Endometrial microvascular endothelial cells (primary cell): ENCODE data around the gene GAD1. TPM values are rescaled to one million over a fixed set of nuclear protein-coding genes. Genes with fewer than 3 reads are reported as not detected.

Source experiments
- in situ Hi-C: cut with HindIII; loops from 2 replicates; pipeline ENCODE4 v1.10.0; 2017; ENCODE audit warnings: low sequenced_read_pairs, low pct_unique_long_range_greater_than_20kb; ENCODE audit errors: inconsistent ontology term
- total RNA-seq: library from RNA; depleted of rRNA; stranded (reverse); fragments of >200 nt; gene quantifications from one replicate; pipeline ENCODE4 v1.2.3, GENCODE V29; 2015; ENCODE audit errors: inconsistent ontology term

Gene GAD1
- total RNA-seq, 1 donor from 2014 or later: not detected

DNA sequence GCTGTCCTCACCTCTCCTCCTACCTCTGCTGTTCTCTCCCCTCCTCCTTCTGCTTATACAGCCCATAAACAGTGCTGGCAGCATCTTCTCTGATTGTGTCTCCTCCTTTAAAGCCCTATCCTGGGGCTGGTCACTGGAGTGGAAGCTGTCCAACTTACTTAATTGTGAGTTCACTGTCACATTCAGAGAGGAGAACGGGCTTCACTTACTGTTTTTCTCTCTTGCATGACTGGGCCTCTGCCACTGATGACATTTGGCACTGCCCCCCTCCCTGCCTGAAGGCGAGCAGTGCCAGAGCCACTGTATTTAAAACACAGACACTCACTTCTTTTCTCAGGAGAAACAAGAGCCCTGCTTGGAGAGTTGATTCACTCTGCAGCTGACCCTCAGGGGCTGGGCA lies 12.3 kb downstream of the GAD1 start:
- in situ Hi-C loops: no loop called here

GRCh38 chr2:170830166-170830565 lies 13.5 kb downstream of the GAD1 start:
- in situ Hi-C loops: no loop called here

DNA sequence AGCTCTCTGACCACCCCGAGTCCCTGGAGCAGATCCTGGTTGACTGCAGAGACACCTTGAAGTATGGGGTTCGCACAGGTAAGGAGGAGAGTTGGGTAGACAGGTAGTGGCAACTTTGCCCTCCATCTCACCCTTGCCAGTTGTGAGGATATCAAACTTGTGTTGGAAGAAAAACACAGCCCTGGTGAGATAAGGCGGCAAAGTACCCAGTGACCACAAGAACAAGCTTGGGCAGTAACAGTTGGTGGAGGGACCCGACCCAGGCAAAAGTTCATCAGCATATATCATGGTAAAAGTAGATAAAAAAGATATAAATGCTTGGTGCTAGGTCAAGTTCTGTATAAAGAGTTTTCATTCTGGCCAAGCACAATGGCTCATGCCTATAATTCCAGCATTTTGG lies 14.4 kb downstream of the GAD1 start:
- in situ Hi-C loops: no loop called here

- in situ Hi-C loops: no loop called here
These were observed 19.3 kb downstream of the GAD1 start for GRCh38 chr2:170836027-170836426.

GRCh38 chr2:170840717-170841210 lies 24.1 kb downstream of the GAD1 start:
- in situ Hi-C loops: no loop called here

GRCh38 chr2:170842785-170843184 lies 26.1 kb downstream of the GAD1 start:
- in situ Hi-C loops: no loop called here

GRCh38 chr2:170843656-170844055 lies 27.0 kb downstream of the GAD1 start:
- in situ Hi-C loops: no loop called here

DNA sequence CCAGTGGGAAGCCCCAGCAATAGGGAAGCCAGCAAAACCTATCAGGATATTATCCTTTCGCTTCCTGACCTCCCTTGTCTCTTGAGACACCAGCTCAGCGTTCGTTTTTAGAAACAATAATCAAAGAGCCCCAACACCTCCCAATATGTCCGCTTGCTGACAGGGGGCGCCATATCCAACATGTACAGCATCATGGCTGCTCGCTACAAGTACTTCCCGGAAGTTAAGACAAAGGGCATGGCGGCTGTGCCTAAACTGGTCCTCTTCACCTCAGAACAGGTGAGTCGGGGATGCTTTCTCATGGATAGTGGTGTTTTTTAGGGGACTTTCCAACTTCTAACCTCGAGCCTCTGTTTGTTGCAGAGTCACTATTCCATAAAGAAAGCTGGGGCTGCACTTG lies 28.7 kb downstream of the GAD1 start:
- in situ Hi-C loops: no loop called here

DNA sequence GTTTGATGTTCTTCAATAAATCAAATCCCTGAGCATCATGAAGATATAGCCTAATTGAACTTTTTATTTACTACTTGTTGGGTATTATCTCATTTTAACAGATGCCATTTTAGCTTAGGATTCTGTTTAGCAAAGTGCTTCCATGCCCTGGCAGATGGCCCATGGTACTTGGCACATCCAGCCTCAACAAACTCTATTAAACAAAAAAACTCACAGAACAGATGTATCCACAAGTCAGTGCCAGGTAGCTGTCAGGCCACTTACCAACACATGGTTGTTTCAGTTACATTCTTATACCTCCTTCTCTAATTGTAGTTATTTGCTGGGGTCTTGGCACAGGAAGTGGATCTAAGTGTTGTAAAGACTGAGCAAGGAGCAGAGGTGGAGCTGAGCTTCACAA lies 29.6 kb downstream of the GAD1 start:
- in situ Hi-C loops: no loop called here

- in situ Hi-C loops: no loop called here
These were observed 31.0 kb downstream of the GAD1 start for GRCh38 chr2:170847716-170848115.

GRCh38 chr2:170848587-170848986 lies 31.9 kb downstream of the GAD1 start:
- in situ Hi-C loops: no loop called here

DNA sequence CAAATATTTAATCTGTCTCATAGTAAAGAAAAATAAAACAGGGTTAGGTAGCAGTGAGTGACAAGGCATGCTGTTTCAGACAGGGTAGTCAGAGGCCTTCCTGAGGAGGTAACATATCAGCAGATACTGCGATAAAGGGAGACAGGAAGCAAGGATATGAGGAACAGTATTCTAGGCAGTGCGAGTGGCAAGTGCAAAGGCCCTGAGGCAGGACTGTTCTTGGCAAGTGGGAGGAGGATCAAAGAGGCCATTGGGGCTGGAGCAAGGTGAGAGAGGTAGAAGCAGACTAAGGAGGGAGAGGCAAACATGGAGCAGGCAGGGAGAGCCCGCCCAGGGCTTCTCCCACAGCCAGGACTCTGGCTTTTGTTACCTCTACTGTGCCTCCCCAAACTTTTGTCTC lies 33.6 kb downstream of the GAD1 start:
- in situ Hi-C loops: no loop called here

DNA sequence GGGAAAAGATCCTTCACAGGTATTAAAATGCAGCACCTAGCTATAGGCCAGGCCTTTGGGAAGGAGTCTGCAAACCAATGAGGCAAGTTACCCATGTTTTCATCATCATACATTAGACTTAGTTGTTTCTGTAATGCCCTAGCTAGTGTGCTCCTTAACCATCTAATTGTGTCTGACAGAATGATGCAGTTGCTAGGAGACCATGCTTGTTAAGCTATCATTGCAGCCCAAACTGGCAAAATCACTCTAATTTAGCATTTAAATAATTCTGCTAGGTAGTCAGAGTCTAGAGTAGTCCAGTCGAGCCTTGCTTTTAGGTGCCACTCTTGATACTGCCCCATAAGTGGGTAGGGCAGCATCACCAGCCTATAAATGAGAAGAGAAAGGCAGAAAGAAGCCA lies 34.9 kb downstream of the GAD1 start:
- in situ Hi-C loops: no loop called here

- in situ Hi-C loops: no loop called here
These were observed 39.4 kb downstream of the GAD1 start for GRCh38 chr2:170856066-170856465.

DNA sequence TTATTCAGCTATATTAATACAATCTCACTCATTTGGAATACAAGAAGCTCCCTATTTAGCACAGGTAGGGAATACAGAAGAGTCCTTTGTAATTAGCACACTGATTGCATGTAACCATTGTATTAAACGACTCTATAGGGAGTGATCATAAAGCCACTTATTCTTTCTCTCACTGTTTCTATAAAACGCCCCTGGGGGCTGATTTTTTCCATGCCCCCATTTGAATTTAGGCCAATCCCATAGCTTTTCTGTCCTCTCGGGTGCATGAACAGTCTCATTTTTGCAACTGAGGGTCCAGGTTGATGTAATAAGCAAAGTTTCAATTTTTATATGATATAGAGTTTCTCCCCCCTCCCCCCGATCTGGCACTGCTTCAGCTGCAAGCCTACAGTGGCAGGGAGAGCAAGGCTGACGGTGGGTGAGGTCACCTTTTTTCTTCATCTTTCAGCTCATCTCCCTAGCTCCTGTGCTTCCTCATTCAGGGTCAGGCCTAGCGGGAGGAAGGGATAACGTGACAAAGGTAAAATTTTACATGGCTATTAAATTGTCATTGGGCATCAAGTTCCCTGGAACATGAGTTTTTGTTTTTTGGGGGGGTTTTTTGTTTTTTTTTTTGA lies 45.7 kb downstream of the GAD1 start:
- in situ Hi-C loops: no loop called here

DNA sequence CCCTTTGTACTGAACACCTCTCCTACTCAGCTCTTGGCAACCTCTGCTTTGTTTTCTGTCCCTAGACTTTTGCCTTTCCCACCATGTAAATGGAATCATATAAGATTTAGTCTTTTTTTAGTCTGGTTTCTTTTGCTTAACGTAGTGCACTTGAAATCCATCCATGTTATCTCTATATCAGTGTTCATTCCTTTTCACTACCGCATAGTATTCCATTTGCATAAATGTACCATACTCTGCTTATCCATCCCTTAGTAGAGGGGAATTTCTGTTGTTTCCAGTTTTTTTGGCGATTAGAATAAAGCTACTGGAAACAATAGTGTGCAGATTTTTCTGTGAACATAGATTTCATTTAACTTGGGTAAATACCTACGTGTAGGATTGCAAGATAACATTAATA lies 46.4 kb downstream of the GAD1 start:
- in situ Hi-C loops: no loop called here

- in situ Hi-C loops: no loop called here
These were observed 52.3 kb downstream of the GAD1 start for GRCh38 chr2:170869036-170869435.

GRCh38 chr2:170869461-170869860 lies 52.8 kb downstream of the GAD1 start:
- in situ Hi-C loops: no loop called here

- in situ Hi-C loops: no loop called here
These were observed 56.5 kb downstream of the GAD1 start for GRCh38 chr2:170873035-170873692.

- in situ Hi-C loops: no loop called here
These were observed 61.4 kb downstream of the GAD1 start for GRCh38 chr2:170878066-170878465.

- in situ Hi-C loops: no loop called here
These were observed 61.8 kb downstream of the GAD1 start for GRCh38 chr2:170878505-170878904.
